IMR-90 (cell line): ENCODE results near the gene HOOK1. TPM values are rescaled to one million over a fixed set of nuclear protein-coding genes. Genes with fewer than 3 reads are reported as not detected.

Experiments
- ATAC-seq: fragments of 200-7000 bp; cut with Tn5 transposase; 2 replicates; pipeline ENCODE4 v1.9.1; 2020; ENCODE audit warnings: low read depth, mild to moderate bottlenecking, moderate library complexity
- BruUV-seq: library from RNA; stranded (reverse); fragments of 400-500 nt; replicated peaks from 2 replicates; lab custom pipeline; 2021; lab: Mats Ljungman, UMichigan
- CTCF ChIA-PET: fragments of 300-600 bp; formaldehyde crosslinking; extraction: SDS; loops from one replicate; lab custom pipeline; 2021; ENCODE audit warnings: antibody characterized with exemption; lab: Yijun Ruan, JAX
- POLR2A ChIA-PET: fragments of 300-600 bp; sonication (Branson Sonifier 250); formaldehyde crosslinking; loops from one replicate; lab custom pipeline; 2022; ENCODE audit warnings: antibody characterized with exemption; ENCODE audit not compliant: unreplicated experiment; lab: Charles Lee
- DNase-seq: peaks from one replicate; pipeline ENCODE4 v3.0.0; 2013
- H2AFZ ChIP-seq: replicated peaks from 2 replicates; pipeline ENCODE3; 2013; ENCODE audit warnings: low read length, mild to moderate bottlenecking; ENCODE audit not compliant: poor library complexity
- H2AK5ac ChIP-seq: 2 replicates; pipeline ENCODE4 v1.6.1; 2013; ENCODE audit warnings: low read depth, low read length, inconsistent platforms
- H2AK9ac ChIP-seq: replicated peaks from 2 replicates; pipeline ENCODE3; 2013; ENCODE audit warnings: mild to moderate bottlenecking, low read depth, low read length, moderate library complexity; ENCODE audit not compliant: poor library complexity
- H2BK120ac ChIP-seq: 2 replicates; pipeline ENCODE4 v1.6.1; 2013; ENCODE audit warnings: low read depth, low read length, inconsistent platforms
- H2BK15ac ChIP-seq: 3 replicates; pipeline ENCODE4 v1.6.1; 2013; ENCODE audit warnings: low read depth, low read length, inconsistent platforms
- H2BK20ac ChIP-seq: 2 replicates; pipeline ENCODE4 v1.6.1; 2013; ENCODE audit warnings: low read depth, mild to moderate bottlenecking, inconsistent platforms, low read length, moderate library complexity
- H2BK5ac ChIP-seq: 2 replicates; pipeline ENCODE4 v1.6.1; 2013; ENCODE audit warnings: mild to moderate bottlenecking, low read depth, low read length, inconsistent platforms; ENCODE audit not compliant: poor library complexity, severe bottlenecking
- H3K14ac ChIP-seq: replicated peaks from 2 replicates; pipeline ENCODE4 v1.6.1; 2013; ENCODE audit warnings: low read depth, low read length, inconsistent platforms
- H3K18ac ChIP-seq: 2 replicates; pipeline ENCODE4 v1.6.1; 2013; ENCODE audit warnings: low read depth, low read length, control low read depth
- H3K23ac ChIP-seq: 2 replicates; pipeline ENCODE4 v1.6.1; 2013; ENCODE audit warnings: low read depth, low read length, inconsistent platforms
- H3K27ac ChIP-seq: 2 replicates; pipeline ENCODE4 v1.5.1; 2013; ENCODE audit warnings: mild to moderate bottlenecking, control low read depth, low read length; ENCODE audit not compliant: insufficient read depth
- H3K27me3 ChIP-seq: 2 replicates; pipeline ENCODE4 v1.6.1; 2013; ENCODE audit warnings: low read length; ENCODE audit not compliant: control insufficient read depth, insufficient read depth
- H3K36me3 ChIP-seq: 2 replicates; pipeline ENCODE4 v1.6.1; 2013; ENCODE audit warnings: low read length, mixed read lengths; ENCODE audit not compliant: control insufficient read depth, insufficient read depth
- H3K4ac ChIP-seq: 2 replicates; pipeline ENCODE4 v1.6.1; 2013; ENCODE audit warnings: low read depth, low read length, inconsistent platforms
- H3K4me1 ChIP-seq: 2 replicates; pipeline ENCODE4 v1.6.1; 2013; ENCODE audit warnings: low read length, mixed read lengths; ENCODE audit not compliant: control insufficient read depth, insufficient read depth
- H3K4me2 ChIP-seq: 2 replicates; pipeline ENCODE4 v1.6.1; 2013; ENCODE audit warnings: low read depth, mild to moderate bottlenecking, control low read depth, low read length, moderate library complexity
- H3K4me3 ChIP-seq: 2 replicates; pipeline ENCODE4 v1.5.1; 2013; ENCODE audit warnings: low read depth, mild to moderate bottlenecking, control low read depth, low read length, moderate library complexity; ENCODE audit not compliant: insufficient read depth
- H3K56ac ChIP-seq: 2 replicates; pipeline ENCODE4 v1.6.1; 2013; ENCODE audit warnings: low read length, inconsistent platforms; ENCODE audit not compliant: insufficient read depth; ENCODE audit errors: extremely low read depth
- H3K79me1 ChIP-seq, 2 experiments: 2 replicates each; pipeline ENCODE4 v1.6.1; 2013; ENCODE audit warnings: low read length in 2 of 2, inconsistent platforms in 1 of 2, low read depth in 1 of 2
- H3K9ac ChIP-seq: 2 replicates; pipeline ENCODE4 v1.6.1; 2013; ENCODE audit warnings: low read depth, low read length, control low read depth
- H3K9me1 ChIP-seq: 2 replicates; pipeline ENCODE4 v1.6.1; 2013; ENCODE audit warnings: low read length, inconsistent platforms; ENCODE audit not compliant: insufficient read depth
- H3K9me3 ChIP-seq: 2 replicates; pipeline ENCODE4 v1.6.1; 2013; ENCODE audit warnings: low read length; ENCODE audit not compliant: control insufficient read depth, insufficient read depth
- H4K20me1 ChIP-seq: 2 replicates; pipeline ENCODE4 v1.6.1; 2013; ENCODE audit warnings: low read length, inconsistent platforms; ENCODE audit not compliant: insufficient read depth
- H4K5ac ChIP-seq: 2 replicates; pipeline ENCODE4 v1.6.1; 2013; ENCODE audit warnings: mild to moderate bottlenecking, low read depth, low read length, control low read depth
- H4K8ac ChIP-seq, 2 experiments: 2 replicates each; pipeline ENCODE4 v1.6.1; 2013; ENCODE audit warnings: low read depth in 2 of 2, low read length in 2 of 2, control low read depth in 1 of 2, inconsistent platforms in 1 of 2
- H4K91ac ChIP-seq: 2 replicates; pipeline ENCODE4 v1.6.1; 2013; ENCODE audit warnings: low read depth, low read length, inconsistent platforms; ENCODE audit not compliant: insufficient read depth
- BHLHE40 ChIP-seq: fragments of 150-350 bp; IDR thresholded peaks from 2 replicates; pipeline ENCODE4 v1.6.1; 2016; ENCODE audit warnings: mild to moderate bottlenecking, low read depth, low read length
- CEBPB ChIP-seq: IDR thresholded peaks from 2 replicates; pipeline ENCODE4 v1.6.1; 2012; ENCODE audit warnings: low read depth, low read length, improper control_type of control experiment
- CHD1 ChIP-seq: IDR thresholded peaks from 2 replicates; pipeline ENCODE4 v1.6.1; 2012; ENCODE audit warnings: low read depth, low read length, improper control_type of control experiment
- CTCF ChIP-seq: conservative IDR thresholded peaks from 2 replicates; pipeline ENCODE4 v1.5.1; 2012; ENCODE audit warnings: mild to moderate bottlenecking, low read depth, low read length, improper control_type of control experiment
- ELK1 ChIP-seq: fragments of 150-350 bp; IDR thresholded peaks from 2 replicates; pipeline ENCODE4 v1.6.1; 2016; ENCODE audit warnings: low read depth, mild to moderate bottlenecking, low read length, moderate library complexity, borderline replicate concordance
- FOS ChIP-seq: fragments of 150-350 bp; IDR thresholded peaks from 2 replicates; pipeline ENCODE4 v1.6.1; 2016; ENCODE audit warnings: low read depth, low read length
- MAFK ChIP-seq: IDR thresholded peaks from 2 replicates; pipeline ENCODE4 v1.6.1; 2012; ENCODE audit warnings: low read depth, low read length, improper control_type of control experiment
- MAZ ChIP-seq: IDR thresholded peaks from 2 replicates; pipeline ENCODE4 v1.6.1; 2012; ENCODE audit warnings: low read depth, mild to moderate bottlenecking, low read length, improper control_type of control experiment, moderate library complexity, borderline replicate concordance
- MXI1 ChIP-seq: IDR thresholded peaks from 2 replicates; pipeline ENCODE4 v1.6.1; 2012; ENCODE audit warnings: low read depth, mild to moderate bottlenecking, low read length, moderate library complexity, borderline replicate concordance
- NFE2L2 ChIP-seq: fragments of 150-350 bp; IDR thresholded peaks from 2 replicates; pipeline ENCODE4 v1.6.1; 2016; ENCODE audit warnings: low read depth, mild to moderate bottlenecking, low read length
- POLR2A ChIP-seq: IDR thresholded peaks from 2 replicates; pipeline ENCODE4 v1.6.1; 2012; ENCODE audit warnings: mild to moderate bottlenecking, low read depth, low read length
- RAD21 ChIP-seq: IDR thresholded peaks from 2 replicates; pipeline ENCODE4 v1.6.1; 2012; ENCODE audit warnings: low read length, improper control_type of control experiment
- RCOR1 ChIP-seq: IDR thresholded peaks from 2 replicates; pipeline ENCODE4 v1.6.1; 2012; ENCODE audit warnings: mild to moderate bottlenecking, low read length, improper control_type of control experiment; ENCODE audit not compliant: insufficient replicate concordance
- RFX5 ChIP-seq: IDR thresholded peaks from 2 replicates; pipeline ENCODE4 v1.8.0; 2012; ENCODE audit warnings: low read depth, mild to moderate bottlenecking, low read length, moderate library complexity
- SMC3 ChIP-seq: fragments of 150-350 bp; IDR thresholded peaks from 2 replicates; pipeline ENCODE4 v1.6.1; 2016; ENCODE audit warnings: low read depth, mild to moderate bottlenecking, antibody characterized with exemption, low read length, moderate library complexity
- USF2 ChIP-seq: fragments of 150-350 bp; IDR thresholded peaks from 2 replicates; pipeline ENCODE4 v1.6.1; 2017; ENCODE audit warnings: mild to moderate bottlenecking, antibody characterized with exemption, low read length, low read depth
- WGBS, 2 experiments: methylation state at CpG; one replicate each; pipeline versions ENCODE4 v1.1.5 to v1.1.7; 2013; ENCODE audit warnings: missing lambda C conversion rate in 2 of 2; ENCODE audit not compliant: insufficient read length in 1 of 2; ENCODE audit errors: extremely low coverage in 2 of 2; 5-methylcytosine and 5-hydroxymethylcytosine counted together
- dilution Hi-C: fragments of 300-500 bp; cut with HindIII; formaldehyde crosslinking; loops from one replicate; pipeline ENCODE4 v1.14.3; 2018; ENCODE audit warnings: low sequenced_read_pairs; ENCODE audit not compliant: unreplicated experiment
- in situ Hi-C: fragments of 300-500 bp; cut with MboI; formaldehyde crosslinking; loops from 3 replicates; pipeline ENCODE4 v1.14.3; 2019; ENCODE audit warnings: low sequenced_read_pairs, inconsistent platforms, mixed read lengths
- intact Hi-C: fragments of 100-400 bp; cut with micrococcal nuclease; formaldehyde crosslinking; loops from 2 replicates; pipeline ENCODE4 v1.10.0; 2022
- polyA plus RNA-seq, 3 experiments: library from polyadenylated mRNA; depleted of rRNA; stranded (reverse); fragments of >200 nt; gene quantifications; 2 replicates each; pipeline ENCODE4 v1.2.3, GENCODE V29; 2012; ENCODE audit warnings: low replicate concordance in 1 of 3
- total RNA-seq: library from RNA; depleted of rRNA; stranded (reverse); fragments of >200 nt; gene quantifications from 2 replicates; pipeline ENCODE4 v1.2.3, GENCODE V29; 2012

The HOOK1 gene
- total and polyA plus RNA-seq, 2 of the 4 experiments (the other 2 are of a cell fraction), result not detected

DNA sequence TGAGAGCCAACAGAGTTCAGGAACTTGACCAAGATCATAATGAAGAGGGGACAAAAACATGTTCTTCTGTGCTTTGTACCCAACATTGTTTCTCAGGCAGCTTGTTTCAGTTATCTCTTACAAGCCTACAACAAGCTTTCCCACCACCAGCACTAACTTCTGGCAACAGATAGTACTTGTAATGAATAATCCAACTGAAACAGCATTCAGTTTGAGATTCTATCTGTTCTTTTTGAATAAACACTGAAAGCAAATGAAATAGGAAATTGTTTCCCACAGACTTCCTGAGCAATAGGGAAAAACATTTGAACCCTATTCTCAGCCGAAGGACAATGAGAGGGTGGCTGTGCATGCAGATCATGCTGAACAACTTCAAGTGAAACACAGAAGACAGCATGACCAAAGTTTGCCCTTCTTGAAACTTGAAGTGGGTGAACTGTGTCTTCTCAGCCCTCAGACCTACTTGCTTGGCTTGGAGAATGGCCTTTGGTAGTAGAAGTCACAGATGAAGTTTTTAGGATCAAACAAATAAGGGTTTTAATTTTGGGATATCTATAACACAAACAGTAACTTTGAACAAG lies 11.2 kb upstream of the HOOK1 start:
- in situ Hi-C loops (no loop called here), intact Hi-C loops (no loop called here), dilution Hi-C loops (no loop called here)
- no peak for TF ChIP-seq POLR2A
- TF ChIP-seq SMC3, result no peak
- TF ChIP-seq FOS, result no peak
- no peak for TF ChIP-seq RAD21
- TF ChIP-seq MAZ, result no peak
- no peak for TF ChIP-seq CHD1
- no peak for TF ChIP-seq CEBPB
- no peak for TF ChIP-seq RFX5
- TF ChIP-seq BHLHE40, result no peak
- no peak for TF ChIP-seq MAFK
- TF ChIP-seq NFE2L2, result no peak
- TF ChIP-seq RCOR1, result no peak
- no peak for TF ChIP-seq CTCF
- no peak for TF ChIP-seq MXI1
- no peak for TF ChIP-seq ELK1
- no peak for TF ChIP-seq USF2
- no peak overlapping the region for H3K18ac ChIP-seq
- no peak overlapping the region for H2AFZ ChIP-seq
- H4K8ac ChIP-seq, result no peak overlapping the region
- WGBS, 2 experiments, result no CpG with 5 or more reads among the region's 1 CpG
- ATAC-seq (no peak), DNase-seq (no peak)
- no peaks in the 10 kb centered on the region for H3K4me1 ChIP-seq
- no peak overlapping the region for H3K23ac ChIP-seq
- H2BK5ac ChIP-seq, result no peak overlapping the region
- H2AK9ac ChIP-seq, result no peak overlapping the region
- H3K9me1 ChIP-seq, result no peaks in the 10 kb centered on the region
- no peak overlapping the region for H3K4me2 ChIP-seq
- no peak overlapping the region for H3K9ac ChIP-seq
- H3K27me3 ChIP-seq, result peaks cover 2% of the 10 kb centered on the region
- no peaks in the 10 kb centered on the region for H3K9me3 ChIP-seq
- no peak overlapping the region for H2BK120ac ChIP-seq
- H3K4me3 ChIP-seq, result no peak overlapping the region
- H3K4ac ChIP-seq, result no peak overlapping the region
- H2BK20ac ChIP-seq, result no peak overlapping the region
- H2BK15ac ChIP-seq, result no peak overlapping the region
- ChIA-PET POLR2A (no interaction called here), CTCF (no interaction called here)
- no peak overlapping the region for H4K91ac ChIP-seq
- no peaks in the 10 kb centered on the region for H4K20me1 ChIP-seq
- no peaks in the 10 kb centered on the region for H3K79me1 ChIP-seq
- H3K27ac ChIP-seq, result no peak overlapping the region
- H3K36me3 ChIP-seq, result no peaks in the 10 kb centered on the region
- H3K14ac ChIP-seq, result no peak overlapping the region
- no peak overlapping the region for H4K5ac ChIP-seq
- no TSS peak for BruUV-seq
- H3K56ac ChIP-seq, result no peak overlapping the region
- H2AK5ac ChIP-seq, result no peak overlapping the region
